Measurements from ENCODE around the gene PLEKHA5.
A peak's percentile ranks its signal among the peaks of the same experiment; 100 is the strongest.

The PLEKHA5 gene

DNA sequence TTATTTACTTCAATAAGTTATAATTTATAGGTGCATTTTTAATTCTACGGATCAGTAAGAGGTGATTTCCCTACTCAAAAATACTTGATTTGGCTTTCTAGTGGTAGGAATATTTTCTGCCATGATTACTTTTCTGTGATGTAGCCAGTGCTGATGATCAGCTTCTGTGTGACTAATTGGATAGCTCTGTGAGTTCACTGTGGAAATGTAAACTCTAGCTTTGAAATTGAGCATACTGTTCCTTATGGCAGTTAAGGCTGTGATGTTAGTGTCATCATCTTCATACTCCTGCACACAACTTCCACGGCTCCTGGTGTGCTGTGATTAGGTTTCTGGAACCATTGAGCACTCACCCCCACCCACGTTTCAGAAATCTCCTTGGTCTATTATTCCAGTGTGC is 48.2 kb downstream of the PLEKHA5 start:
- no peaks in the 10 kb centered on the region for H4K20me1 ChIP-seq (ENCODE audit: insufficient read depth, low read length)
- no peak overlapping the region for H3K9ac ChIP-seq (ENCODE audit: low read length)
- no peak overlapping the region for H3K27ac ChIP-seq (ENCODE audit: low read length)
- no peaks in the 10 kb centered on the region for H3K9me3 ChIP-seq (ENCODE audit: insufficient read depth, low read length)
- no peak for TF ChIP-seq EZH2phosphoT487 (IDR thresholded peaks at IDR 0.05; ENCODE audit: low read depth)
- TF ChIP-seq, protein P1, sequence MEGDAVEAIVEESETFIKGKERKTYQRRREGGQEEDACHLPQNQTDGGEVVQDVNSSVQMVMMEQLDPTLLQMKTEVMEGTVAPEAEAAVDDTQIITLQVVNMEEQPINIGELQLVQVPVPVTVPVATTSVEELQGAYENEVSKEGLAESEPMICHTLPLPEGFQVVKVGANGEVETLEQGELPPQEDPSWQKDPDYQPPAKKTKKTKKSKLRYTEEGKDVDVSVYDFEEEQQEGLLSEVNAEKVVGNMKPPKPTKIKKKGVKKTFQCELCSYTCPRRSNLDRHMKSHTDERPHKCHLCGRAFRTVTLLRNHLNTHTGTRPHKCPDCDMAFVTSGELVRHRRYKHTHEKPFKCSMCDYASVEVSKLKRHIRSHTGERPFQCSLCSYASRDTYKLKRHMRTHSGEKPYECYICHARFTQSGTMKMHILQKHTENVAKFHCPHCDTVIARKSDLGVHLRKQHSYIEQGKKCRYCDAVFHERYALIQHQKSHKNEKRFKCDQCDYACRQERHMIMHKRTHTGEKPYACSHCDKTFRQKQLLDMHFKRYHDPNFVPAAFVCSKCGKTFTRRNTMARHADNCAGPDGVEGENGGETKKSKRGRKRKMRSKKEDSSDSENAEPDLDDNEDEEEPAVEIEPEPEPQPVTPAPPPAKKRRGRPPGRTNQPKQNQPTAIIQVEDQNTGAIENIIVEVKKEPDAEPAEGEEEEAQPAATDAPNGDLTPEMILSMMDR (IDR thresholded peaks at IDR 0.05; ENCODE audit: low read depth, low read length) = no peak
- H2AFZ ChIP-seq (ENCODE audit: low read depth, low read length) = no peak overlapping the region
- peaks cover 9% of the 10 kb centered on the region for H3K4me1 ChIP-seq (ENCODE audit: low read length)
- H3K4me3 ChIP-seq (ENCODE audit: low read length) = no peak overlapping the region
- no peaks in the 10 kb centered on the region for H3K79me2 ChIP-seq (ENCODE audit: low read length)
- no peaks in the 10 kb centered on the region for H3K36me3 ChIP-seq (replicated peaks; ENCODE audit: low read depth, low read length)
- no peaks in the 10 kb centered on the region for H3K27me3 ChIP-seq (ENCODE audit: low read depth, low read length)
- no peak overlapping the region for H3K4me2 ChIP-seq (ENCODE audit: low read length)

DNA sequence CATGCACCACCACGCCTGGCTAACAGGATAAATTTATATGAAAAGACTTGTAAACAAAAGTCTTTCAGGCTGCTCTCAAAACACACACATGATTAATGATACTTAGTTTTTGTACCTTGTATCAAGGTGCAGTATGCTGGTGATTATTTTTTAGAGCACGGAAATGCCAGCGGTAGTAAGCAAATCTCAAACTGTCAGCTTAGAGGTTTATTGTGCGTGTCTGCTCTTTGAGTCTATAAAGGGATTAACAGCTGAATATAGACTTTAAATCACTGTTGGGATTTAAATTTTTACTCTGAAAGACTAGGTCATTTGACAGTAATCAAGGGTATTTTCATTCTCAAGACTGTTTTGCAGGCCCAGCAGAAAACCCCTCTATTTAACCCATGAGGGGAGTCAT is 50.5 kb downstream of the PLEKHA5 start:
- no peak for TF ChIP-seq EZH2phosphoT487 (IDR thresholded peaks at IDR 0.05; ENCODE audit: low read depth)
- Histone ChIP-seq H4K20me1 (ENCODE audit: insufficient read depth, low read length) (no peaks in the 10 kb centered on the region), H3K9me3 (ENCODE audit: insufficient read depth, low read length) (no peaks in the 10 kb centered on the region), H3K4me2 (ENCODE audit: low read length) (no peak overlapping the region), H3K4me1 (ENCODE audit: low read length) (peaks cover 9% of the 10 kb centered on the region), H3K79me2 (ENCODE audit: low read length) (no peaks in the 10 kb centered on the region), H3K4me3 (ENCODE audit: low read length) (no peak overlapping the region), H3K27me3 (ENCODE audit: low read depth, low read length) (no peaks in the 10 kb centered on the region), H2AFZ (ENCODE audit: low read depth, low read length) (no peak overlapping the region), H3K36me3 (replicated peaks; ENCODE audit: low read depth, low read length) (no peaks in the 10 kb centered on the region), H3K27ac (ENCODE audit: low read length) (no peak overlapping the region), H3K9ac (ENCODE audit: low read length) (no peak overlapping the region)

DNA sequence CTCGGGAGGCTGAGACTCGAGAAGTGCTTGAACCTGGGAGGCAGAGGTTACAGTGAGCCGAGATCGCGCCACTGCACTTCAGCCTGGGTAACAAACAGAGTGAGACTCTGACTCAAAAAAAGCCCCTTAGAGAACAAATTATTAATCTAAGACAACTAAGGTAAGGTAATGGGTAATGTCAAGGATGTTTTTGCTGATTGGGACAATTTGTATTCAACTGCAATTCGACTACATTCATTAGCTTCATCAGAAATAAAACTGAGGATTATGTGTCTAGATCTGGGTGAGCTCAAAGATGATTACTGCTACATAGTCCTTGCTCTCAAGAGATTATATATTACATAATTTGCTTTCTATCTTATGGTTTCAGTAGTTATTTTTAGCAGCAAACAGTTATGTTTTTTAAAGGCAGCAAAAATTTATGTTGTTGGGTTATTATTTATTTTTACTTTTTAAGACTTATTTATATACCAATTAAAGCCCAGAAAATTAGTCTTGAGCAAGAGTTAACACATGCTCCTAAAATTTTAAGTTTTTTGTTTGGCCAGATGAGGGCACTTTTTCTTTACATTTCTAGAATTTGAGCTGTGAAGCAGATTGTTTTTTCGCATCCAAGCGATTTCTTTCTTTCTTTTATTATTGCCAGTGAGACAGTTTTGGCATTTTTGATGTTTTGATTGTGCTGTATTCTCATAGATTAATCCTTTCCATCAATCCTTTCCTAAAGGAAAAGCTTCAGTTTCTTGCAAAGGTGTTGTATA is 52.3 kb downstream of the PLEKHA5 start:
- Histone ChIP-seq H3K9ac (ENCODE audit: low read length) (no peak overlapping the region), H3K27me3 (ENCODE audit: low read depth, low read length) (no peaks in the 10 kb centered on the region), H3K4me2 (ENCODE audit: low read length) (peak overlapping the region; percentile 39), H4K20me1 (ENCODE audit: insufficient read depth, low read length) (no peaks in the 10 kb centered on the region), H3K4me1 (ENCODE audit: low read length) (peaks cover 16% of the 10 kb centered on the region), H3K4me3 (ENCODE audit: low read length) (no peak overlapping the region), H3K79me2 (ENCODE audit: low read length) (no peaks in the 10 kb centered on the region), H2AFZ (ENCODE audit: low read depth, low read length) (0 out of 2 replicates have a peak overlapping the region, but pooled peaks have one; percentile 29), H3K36me3 (replicated peaks; ENCODE audit: low read depth, low read length) (no peaks in the 10 kb centered on the region), H3K9me3 (ENCODE audit: insufficient read depth, low read length) (no peaks in the 10 kb centered on the region), H3K27ac (ENCODE audit: low read length) (no peak overlapping the region)
- TF ChIP-seq, protein P1 (IDR thresholded peaks at IDR 0.05; ENCODE audit: low read depth, low read length) = peak; percentile 45
- no peak for TF ChIP-seq EZH2phosphoT487 (IDR thresholded peaks at IDR 0.05; ENCODE audit: low read depth)

DNA sequence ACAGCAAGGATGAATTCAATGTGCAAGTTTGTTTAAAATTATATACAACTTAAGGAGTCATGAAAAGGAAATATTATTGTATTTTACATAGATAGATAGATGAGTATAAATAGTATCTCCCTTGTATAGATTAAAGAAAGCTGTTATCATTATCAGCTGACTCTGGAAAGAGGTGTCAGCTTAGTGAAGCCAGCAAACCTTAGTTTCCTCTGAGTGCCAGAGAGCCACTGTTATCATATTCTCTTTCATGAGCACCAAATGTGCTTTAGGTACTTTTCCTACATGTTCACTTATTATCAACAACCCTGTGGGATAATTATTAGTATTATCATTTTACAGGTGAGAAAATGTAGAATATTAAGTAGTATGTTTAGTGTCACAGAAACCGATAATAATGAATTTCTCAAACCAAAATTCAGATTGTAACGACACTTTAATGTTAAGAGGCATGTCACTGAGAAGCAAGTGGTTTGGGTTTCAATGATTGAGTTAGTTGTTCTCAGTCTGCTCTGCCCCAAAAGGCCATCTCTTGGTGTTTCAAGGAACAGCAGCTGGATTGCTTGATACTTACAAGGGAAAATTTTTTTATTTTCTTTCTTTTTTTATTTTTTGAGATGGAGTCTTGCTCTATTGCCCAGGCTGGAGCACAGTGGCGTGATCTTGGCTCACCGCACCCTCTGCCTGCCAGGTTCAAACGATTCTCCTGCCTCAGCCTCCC is 53.7 kb downstream of the PLEKHA5 start:
- Histone ChIP-seq H2AFZ (ENCODE audit: low read depth, low read length) (no peak overlapping the region), H3K4me1 (ENCODE audit: low read length) (peaks cover 24% of the 10 kb centered on the region), H3K9ac (ENCODE audit: low read length) (no peak overlapping the region), H3K27ac (ENCODE audit: low read length) (no peak overlapping the region), H3K27me3 (ENCODE audit: low read depth, low read length) (no peaks in the 10 kb centered on the region), H4K20me1 (ENCODE audit: insufficient read depth, low read length) (no peaks in the 10 kb centered on the region), H3K9me3 (ENCODE audit: insufficient read depth, low read length) (no peaks in the 10 kb centered on the region), H3K36me3 (replicated peaks; ENCODE audit: low read depth, low read length) (no peaks in the 10 kb centered on the region), H3K4me2 (ENCODE audit: low read length) (no peak overlapping the region), H3K79me2 (ENCODE audit: low read length) (no peaks in the 10 kb centered on the region), H3K4me3 (ENCODE audit: low read length) (no peak overlapping the region)
- no peak for TF ChIP-seq EZH2phosphoT487 (IDR thresholded peaks at IDR 0.05; ENCODE audit: low read depth)
- TF ChIP-seq, protein P1 (IDR thresholded peaks at IDR 0.05; ENCODE audit: low read depth, low read length) = peak; percentile 20; the same call in 1 of the 2 replicates

All from OCI-LY3 (cell line).